A549 (cell line): Measurements from ENCODE around the gene PADI4.
"Not testable (repeated sequence)": the region's sequence is repeated elsewhere in the genome, so short reads cannot be mapped to it uniquely, and the experiment has no call there.

ENCODE experiments used
- BHLHE40 ChIP-seq: IDR thresholded peaks from 2 replicates; pipeline ENCODE4 v1.6.1; 2012; ENCODE audit warnings: low read depth, low read length, inconsistent platforms
- HDAC2 ChIP-seq: fragments of 200-600 bp; sonication (generic); IDR thresholded peaks from 2 replicates; pipeline ENCODE4 v1.6.1; 2016
- MAX ChIP-seq: IDR thresholded peaks from 2 replicates; pipeline ENCODE4 v1.6.1; 2012
- MAZ ChIP-seq: fragments of 150-350 bp; IDR thresholded peaks from 2 replicates; pipeline ENCODE4 v1.6.1; 2014; ENCODE audit warnings: antibody characterized with exemption, low read depth, low read length, borderline replicate concordance
- PHF8 ChIP-seq: fragments of 200-600 bp; sonication (generic); IDR thresholded peaks from 2 replicates; pipeline ENCODE4 v1.6.1; 2016; ENCODE audit warnings: low read depth, mild to moderate bottlenecking, antibody characterized with exemption, moderate library complexity, borderline replicate concordance
- POLR2A ChIP-seq: IDR thresholded peaks from 2 replicates; pipeline ENCODE4 v1.6.1; 2012; ENCODE audit warnings: mild to moderate bottlenecking, low read length
- SMC3 ChIP-seq: fragments of >200 bp; sonication (Bioruptor Twin); formaldehyde crosslinking; IDR thresholded peaks from 3 replicates; pipeline ENCODE4 v1.6.1; 2018; ENCODE audit warnings: inconsistent platforms
- TF ChIP-seq, protein P1 (sequence below): fragments of >200 bp; sonication (Bioruptor Twin); formaldehyde crosslinking; IDR thresholded peaks from 3 replicates; pipeline ENCODE4 v1.5.1; 2016

DNA sequence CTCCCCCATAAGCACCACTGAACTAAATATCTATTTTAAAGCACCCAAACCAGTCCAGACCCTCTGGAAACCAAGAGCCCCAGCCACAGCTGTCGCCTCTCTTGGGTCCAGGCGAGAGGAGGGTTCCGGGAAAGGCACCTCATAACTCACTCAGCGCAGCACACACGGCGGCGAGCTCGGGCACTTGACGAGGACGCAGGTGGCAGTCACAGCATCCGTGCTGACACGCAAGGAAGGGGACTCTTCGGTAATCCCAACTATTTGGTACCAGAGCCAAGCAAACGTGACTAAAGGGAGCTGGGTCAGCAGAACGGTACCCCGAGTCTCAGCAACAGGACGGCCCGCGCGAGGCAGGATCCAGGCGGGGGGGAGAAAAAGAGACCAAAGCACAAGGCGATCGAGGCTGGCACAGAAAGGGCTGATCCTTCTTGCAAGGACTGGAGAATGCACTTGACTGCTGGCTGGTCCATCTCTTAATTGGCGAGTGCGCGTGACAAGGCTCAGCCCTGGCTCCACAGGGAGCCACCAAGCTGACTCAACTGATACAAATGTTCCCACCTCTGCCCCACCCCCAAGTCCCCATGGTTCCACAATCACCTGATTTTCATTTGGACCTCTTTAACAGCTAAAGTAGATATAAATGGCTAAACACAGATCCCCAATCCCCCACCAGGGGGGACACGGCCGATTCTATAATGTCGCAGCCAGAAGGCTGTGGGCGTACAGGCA lies 100.0 kb downstream of the PADI4 start:
- not testable (repeated sequence) for TF ChIP-seq MAX, POLR2A, HDAC2, SMC3, PHF8, BHLHE40, MAZ
- TF ChIP-seq, protein P1, sequence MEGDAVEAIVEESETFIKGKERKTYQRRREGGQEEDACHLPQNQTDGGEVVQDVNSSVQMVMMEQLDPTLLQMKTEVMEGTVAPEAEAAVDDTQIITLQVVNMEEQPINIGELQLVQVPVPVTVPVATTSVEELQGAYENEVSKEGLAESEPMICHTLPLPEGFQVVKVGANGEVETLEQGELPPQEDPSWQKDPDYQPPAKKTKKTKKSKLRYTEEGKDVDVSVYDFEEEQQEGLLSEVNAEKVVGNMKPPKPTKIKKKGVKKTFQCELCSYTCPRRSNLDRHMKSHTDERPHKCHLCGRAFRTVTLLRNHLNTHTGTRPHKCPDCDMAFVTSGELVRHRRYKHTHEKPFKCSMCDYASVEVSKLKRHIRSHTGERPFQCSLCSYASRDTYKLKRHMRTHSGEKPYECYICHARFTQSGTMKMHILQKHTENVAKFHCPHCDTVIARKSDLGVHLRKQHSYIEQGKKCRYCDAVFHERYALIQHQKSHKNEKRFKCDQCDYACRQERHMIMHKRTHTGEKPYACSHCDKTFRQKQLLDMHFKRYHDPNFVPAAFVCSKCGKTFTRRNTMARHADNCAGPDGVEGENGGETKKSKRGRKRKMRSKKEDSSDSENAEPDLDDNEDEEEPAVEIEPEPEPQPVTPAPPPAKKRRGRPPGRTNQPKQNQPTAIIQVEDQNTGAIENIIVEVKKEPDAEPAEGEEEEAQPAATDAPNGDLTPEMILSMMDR = not testable (repeated sequence)
